ENCODE results near the gene PYGB.
"Not testable (repeated sequence)": the region's sequence is repeated elsewhere in the genome, so short reads cannot be mapped to it uniquely, and the experiment has no call there.

PYGB gene

DNA sequence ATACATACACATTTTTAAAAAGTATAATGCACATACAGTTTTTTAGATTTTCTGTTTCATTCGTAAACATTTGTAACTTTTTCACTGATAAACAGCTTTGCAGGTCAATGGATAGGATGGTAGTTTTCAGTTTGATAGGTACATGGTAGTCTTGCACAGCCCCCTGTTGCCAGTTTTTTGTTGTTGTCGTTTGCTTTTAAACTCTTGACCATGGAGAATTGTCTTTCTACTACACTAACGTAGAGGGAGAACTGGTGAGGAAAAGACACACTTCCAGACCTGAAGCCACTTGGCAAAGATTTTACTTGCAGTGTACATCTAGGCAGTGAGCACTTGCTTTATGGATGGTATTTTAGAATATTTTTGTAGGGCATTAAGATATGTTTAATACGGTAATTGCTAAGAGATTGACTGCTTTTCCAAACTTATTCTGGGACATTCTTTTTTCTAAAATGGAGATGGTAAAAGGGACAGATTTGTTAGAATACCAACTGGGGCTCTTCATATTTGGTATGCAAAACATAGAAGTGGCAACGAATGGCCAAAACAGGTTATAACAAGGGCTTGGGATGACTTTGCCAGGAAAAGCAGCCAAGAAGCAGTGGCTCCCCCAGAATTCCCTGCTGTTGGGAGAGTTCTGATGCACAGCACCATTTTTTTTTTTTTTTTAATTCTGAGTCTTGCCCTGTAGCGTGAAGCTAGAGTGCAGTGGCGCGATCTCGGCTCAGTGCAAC, 1.5 kb downstream of the PYGB start:
- peak in 1 of 2 donors; percentile 26 for DNase-seq

DNA sequence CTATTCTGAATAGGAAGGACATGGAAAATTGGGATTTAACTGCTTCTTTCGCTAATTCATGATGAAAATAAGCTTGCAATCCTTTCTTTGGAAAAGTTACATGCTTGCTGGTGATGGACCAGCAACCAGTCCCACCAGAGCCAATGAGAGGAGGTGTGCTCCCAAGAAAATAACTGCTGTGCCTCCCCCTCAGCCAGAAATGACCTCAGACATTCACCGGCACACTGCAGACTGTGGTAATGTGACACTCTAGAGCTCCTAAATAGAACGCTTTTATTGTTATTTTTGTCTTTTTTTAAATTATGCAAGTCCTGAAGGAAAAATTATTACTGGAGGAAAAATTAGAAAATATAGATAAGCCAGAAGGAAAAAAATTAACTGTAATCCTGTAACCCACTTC, 2.6 kb downstream of the PYGB start:
- DNase-seq = no peak

DNA sequence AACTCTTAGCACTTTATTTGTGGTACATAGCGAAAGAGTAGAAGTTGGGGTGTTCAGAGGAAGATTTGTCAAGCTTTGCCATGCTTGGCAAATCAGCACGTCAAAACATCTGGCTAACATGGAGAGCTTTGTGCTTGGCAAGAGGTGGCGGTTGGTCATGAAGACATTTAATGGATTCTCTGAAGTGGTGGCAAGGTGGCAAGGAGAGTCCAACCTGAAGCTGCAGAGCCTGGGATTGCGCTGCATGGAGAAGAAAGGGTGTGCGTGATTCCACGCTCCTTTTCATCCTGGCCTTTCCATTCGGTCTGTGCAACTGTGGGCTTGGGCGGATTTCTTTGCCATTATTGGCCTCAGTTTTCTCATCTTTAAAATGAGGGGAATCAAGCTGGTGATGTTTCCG, 3.1 kb downstream of the PYGB start:
- no peak for DNase-seq

DNA sequence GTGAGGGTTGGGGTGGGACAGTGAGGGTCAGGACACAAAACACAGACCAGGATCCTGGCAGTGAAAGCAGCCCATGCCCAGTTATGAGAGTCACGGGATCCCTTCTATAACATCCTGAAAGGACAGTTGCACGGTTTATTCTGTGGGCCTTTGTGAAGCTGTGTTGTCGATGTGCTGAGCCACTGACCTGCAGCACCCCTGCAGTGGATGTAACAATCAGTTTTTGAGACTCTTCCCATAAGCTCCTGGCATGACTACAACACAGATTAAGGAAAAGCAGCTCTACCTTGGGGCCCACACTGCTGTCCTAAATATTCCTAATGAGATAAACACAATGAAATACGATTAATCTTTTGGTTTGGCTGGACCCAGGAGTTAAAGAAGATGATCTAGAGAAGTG, 3.7 kb downstream of the PYGB start:
- DNase-seq = no peak

DNA sequence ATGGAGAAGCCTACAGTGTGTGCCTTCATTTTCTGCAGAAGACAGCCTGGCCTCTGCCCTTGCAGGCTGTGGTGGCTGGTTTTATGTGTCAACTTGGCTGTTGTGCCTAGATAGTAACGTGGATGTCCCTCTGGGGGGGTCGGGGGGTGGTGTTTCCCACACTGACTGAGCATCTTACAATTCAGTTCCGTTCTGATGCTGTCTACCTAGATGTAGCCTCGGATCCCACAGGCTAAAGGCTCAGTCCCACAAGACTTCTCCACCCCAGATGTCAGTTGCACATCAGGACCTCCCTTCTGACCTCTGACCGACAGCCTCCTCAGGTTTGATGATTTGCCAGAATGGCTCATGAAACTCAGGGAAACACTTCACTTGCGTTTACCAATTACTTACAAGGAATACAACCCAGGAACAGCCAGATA, 4.4 kb downstream of the PYGB start:
- no peak for DNase-seq

DNA sequence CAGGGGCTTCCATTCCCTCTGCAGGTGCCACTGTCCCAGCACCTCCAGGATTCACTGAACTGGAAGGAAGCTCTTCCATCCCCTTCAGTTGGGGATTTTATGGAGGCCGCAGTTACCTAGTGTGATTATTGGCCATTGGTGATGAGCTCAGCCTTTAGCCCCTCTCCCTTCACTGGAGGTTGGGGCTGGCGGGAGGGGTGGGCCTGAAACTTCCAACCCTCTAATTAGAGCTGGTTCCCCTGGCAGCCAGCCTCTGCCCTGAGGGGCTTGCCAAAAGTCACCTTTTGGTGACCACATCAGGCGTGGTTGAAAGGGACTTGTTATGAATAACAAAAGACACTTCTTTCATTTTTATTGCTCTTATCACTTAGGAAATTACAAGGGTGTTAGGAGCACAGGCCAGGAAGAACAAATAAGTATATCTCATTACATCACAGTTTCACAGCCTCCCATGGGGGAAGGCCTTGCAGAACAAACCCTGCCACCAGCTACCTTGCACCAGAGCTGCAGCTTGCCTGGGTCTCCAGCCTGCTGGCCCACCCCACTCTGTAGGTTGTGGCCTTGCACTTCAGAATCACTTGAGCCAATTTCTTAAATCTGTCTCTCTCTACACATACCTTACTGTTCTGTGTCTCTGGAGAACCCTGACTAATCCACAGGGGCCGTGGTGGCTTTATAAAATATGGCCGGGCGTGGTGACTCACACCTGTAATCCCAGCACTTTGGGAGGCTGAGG, 5.0 kb downstream of the PYGB start:
- DNase-seq = no peak

DNA sequence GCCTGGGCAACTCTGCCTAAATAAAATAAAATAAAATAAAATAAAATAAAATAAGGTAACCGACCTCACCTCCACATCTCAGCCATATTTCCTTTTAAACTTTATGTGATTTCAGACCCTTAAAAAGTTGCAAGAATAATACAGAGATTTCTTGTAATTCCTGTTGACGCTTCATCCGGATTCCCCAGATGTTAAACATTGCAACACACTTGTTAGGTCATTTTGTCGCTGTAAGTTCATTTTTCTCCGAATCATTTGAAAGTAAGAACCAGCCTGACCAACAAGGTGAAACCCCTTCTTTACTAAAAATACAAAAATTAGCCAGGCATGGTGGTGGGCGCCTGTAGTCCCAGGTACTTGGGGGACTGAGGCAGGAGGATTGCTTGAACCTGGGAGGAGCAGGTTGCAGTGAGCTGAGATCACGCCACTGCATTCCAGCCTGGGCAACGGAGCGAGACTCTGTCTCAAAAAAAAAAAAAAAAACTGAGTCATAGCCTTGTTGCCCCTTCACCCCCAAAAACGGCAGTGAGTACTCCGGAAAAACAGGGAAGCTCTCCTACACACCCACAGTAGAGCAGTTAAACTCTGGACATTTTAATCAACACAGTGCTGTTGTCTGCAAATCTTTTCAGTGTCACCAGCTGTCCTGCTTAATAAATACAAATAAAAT, 5.9 kb downstream of the PYGB start:
- no peak for DNase-seq

DNA sequence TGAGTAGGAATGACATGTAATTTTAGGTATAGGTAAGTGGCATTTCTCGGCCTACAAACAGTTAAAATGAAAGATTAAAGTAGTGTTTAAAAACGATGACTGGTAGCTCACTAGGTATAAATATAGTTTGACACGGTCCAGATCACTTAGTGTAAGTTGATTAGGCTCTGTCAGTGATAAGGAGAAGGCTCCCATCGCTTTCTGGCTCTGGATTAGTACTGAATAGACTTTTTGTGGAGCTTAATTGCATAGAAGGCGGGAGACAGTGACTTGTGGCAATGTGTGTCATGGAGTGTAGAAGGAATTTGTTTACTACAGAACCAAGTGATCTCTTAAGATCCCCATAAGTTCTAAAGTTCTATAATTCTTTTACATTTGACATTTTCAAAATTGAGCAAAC, 6.7 kb downstream of the PYGB start:
- no peak for DNase-seq

DNA sequence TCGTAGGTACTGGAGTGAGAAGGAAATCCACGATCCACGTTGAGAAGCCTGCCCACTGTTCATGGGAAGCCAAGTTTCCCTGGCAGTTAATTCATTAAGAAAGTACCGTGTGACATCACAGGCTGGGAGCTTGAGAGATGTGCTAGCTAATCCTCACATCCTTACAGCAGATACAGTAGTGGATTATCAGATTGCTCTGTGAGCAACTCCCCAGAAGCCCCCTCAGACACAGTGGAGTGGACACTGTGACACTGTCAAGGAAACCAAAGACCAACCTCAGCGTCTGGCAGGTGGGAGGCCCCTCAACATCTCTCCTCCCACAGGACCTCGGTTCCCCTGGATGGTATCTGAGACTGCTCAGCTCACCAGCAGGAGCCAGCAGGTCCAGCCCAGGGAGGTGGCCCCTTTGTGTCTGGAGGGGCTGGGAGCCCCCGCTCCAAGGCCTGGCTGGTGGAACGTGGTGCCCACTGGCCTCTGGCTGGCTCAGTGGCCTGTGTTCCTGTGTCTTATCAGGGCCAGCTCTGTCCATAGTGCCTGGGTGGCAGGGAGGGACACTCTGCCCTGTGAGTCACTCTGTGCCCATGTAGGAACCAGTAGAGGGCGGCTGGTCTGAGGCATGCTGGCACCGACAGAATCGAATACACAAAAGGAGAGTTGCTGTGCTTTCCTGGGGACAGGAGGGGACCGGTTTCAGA, 7.2 kb downstream of the PYGB start:
- DNase-seq = peak; percentile 36 to 56

DNA sequence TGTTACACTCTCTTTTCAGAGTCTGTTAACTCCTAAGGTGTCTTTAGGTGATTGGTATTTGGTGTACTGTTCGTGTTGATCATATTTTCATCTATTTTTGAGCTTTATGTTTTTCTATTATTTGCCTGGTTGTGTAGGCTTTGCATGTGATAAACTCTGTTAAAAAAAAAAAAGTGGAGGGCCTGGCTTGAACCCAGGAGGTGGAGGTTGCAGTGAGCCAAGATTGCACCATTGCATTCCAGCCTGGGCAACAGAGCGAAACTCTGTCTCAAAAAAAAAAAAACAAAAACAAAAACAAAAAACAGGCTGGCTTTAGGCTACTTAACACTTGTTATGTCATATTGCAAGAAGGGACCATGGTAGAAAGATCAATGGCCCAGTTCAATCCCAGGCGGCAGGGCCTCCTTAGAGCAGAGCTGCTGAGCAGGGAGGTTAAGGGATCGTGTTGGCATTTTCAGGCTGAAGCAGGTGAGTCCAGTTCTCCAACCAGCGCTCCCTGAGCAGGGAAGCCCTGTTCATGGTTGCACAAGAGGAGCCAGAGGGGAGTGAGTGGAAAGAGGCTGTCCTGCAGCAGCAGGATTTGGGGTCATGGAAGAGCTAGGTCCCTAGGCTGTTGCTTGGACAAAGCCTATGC, 8.5 kb downstream of the PYGB start:
- DNase-seq = no peak

DNA sequence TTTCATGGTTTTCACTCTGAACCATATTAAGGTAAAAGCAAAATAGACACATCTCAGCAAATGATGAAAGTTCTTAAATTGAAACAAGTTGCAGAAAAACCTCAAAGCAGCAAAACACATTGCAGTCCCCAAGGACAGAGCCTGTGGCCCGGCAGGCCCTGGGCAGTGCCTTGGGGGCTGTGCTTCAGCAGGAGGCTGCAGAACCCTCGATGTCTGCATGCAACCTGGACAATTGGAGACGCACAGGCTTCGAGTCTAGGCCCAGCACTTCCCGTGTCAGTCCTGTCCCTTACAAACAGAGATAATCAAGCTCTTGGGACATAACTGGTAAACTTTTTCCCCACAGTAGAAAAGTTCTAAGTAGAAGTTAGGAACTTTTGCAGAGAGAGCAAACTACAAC, 9.2 kb downstream of the PYGB start:
- DNase-seq = no peak

DNA sequence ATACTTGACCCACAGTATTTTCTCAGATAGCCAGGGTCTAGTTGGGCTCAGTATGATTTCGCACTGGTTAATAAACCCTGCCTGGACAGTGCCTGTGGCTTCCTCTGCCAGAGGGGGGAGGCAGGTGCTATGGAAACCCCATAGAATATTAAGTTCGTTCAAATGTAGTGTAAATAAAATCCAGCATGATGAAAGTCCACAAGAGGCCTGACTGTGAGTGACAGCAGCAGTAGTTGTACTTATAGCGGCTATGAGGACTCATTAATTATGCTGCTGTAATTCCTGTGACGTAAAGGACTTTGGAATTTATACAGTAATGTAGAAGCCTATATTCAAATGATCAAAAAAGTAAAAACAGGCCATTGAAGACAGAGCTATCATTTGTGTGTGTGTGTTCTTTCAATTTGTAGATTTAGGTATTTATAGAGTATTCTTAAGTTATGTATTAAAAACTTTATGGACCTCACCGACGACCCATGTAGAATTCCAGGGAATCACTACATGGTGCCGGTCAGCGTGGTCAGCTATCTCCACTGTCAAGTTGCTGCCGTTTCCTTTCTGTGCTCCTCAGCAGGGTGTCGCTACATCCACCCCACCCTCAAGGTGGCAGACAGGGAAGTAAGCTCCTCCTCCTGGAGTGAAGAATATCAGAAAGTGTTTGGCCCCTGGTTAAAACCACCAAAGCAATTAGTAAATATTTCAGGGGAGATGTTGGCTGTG, 10.0 kb downstream of the PYGB start:
- DNase-seq = no peak

DNA sequence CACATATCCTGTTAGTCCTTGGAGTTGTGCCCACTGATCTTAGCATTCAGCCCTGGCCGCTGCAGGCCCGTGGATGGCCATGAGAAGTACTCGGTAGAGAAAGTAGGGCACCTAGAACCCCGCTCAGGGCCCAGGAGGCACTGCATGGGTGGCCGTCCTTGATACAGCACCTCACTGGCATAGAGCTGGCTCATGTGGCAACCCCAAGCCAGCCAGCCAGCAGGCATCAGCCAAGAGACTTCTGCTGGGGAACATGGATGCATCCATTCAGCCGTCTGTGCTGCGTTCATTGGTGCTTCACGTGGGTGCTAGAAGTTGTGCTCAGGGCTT, 10.6 kb downstream of the PYGB start:
- no peak for DNase-seq

DNA sequence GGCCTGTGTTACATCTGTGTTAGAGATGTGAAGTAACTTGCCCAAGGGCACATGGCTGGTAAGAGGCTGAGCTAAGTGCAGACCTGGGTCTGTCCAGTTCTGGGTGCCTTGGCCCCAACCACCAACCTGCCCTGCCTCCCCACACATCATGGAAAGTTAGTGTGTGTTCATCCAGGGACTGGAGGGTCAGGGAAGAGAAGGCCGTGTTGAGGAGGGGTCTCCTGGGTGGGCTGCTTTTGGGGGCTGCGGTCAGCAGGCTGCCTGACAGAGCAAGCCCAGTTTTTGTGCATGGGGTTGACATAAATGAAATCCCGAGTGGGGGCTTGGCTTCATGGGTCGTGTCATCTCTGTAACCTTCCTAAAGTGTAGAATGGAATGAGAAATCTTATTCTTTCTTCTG, 10.9 kb downstream of the PYGB start:
- no peak for DNase-seq

DNA sequence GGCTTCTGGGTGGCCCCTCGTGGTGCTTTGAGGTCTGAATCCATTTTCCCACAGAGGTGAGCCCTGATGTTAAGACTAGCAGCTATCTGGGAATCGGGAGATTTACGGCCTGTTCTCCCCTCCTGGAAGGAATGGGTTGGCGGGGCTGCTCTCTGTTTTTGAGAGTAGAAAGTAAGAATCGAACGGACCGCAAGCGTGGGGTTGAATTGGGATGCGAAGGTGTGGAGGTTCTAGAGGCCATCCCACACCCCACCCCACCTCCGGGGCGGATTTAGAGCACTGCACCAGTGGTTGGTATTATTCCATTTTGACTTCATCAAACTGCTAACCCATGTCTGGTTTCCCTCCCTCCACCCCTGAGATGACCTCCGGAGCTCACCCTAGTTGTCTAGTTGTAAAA, 11.5 kb downstream of the PYGB start:
- DNase-seq = no peak

DNA sequence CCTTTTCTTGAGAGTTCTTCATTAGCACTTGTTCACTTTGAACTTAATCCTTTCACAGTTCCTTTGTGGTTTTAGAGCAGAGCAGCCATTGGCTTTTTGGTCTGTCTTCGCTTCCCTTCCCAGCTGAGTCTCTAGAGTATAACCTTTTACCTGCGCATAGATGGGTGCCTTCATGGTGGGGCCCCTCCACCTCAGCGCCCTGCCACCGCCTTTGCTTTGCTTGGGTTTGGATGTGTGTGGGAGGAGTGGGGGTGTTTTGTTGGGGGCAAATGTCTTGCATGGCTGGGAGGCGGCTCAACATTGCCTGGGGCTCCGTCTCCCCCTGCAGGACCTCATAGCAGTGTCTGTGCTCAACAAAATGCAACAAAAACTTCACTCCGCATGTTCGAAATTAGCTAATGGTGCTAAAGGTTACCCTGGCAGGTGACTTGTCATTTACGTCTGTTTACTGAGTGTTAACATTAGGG, 11.9 kb downstream of the PYGB start:
- no peak for DNase-seq

DNA sequence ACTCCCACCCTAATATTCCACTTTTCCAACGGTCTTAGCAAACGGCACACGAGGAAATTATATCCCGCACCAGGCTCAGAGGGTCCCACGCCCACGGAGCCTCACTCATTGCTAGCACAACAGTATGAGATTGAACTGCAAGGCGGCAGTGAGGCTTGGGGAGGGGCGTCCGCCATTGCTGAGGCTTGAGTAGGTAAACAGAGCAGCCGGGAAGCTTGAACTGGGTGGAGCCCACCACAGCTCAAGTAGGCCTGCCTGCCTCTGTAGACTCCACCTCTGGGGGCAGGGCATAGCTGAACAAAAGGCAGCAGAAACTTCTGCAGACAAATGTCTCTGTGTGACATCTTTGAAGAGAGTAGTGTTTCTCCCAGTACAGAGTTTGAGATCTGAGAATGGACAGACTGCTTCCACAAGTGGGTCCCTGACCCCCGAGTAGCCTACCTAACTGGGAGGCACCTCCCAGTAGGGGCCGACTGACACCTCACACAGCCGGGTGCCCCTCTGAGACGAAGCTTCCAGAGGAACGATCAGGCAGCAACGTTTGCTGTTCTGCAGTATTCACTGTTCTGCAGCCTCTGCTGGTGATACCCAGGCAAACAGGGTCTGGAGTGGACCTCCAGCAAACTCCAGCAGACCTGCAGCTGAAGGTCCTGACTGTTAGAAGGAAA, 13.0 kb downstream of the PYGB start:
- not testable (repeated sequence) for DNase-seq

DNA sequence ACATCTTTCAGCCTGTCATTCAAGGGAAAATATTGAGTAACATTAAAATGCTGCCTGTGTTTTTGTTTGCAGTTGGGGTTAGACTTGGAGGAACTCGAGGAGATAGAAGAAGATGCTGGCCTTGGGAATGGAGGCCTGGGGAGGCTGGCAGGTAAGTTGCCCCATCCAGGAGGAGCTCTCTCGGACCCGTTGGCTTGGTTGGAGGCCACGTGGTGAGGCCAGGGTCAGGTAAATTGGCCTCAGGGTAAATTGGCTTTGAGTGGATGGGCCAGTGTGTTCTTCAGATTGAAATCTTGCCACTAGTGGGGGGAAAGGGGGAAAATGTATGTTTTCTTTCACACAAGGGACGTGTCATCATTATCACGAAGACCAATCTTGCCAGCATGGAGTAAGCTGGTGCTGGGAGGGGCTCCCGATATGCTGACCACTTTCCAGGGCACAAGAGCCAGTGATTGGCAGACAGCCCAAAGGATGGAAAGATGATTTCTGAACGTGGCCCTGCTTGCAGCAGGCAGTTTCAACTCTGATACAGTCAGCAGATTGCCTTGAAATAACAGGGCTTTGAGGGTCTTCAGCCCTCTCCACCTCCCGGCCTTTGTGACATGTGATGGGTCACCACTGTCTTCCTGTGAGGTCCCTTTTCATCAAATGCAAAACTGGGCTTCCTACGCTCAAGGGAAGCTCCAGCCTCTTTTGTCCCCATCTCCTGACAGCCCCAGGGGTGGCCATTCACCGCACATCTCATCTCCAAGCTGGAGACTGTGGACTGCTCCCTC, 21.4 kb downstream of the PYGB start:
- DNase-seq = no peak

DNA sequence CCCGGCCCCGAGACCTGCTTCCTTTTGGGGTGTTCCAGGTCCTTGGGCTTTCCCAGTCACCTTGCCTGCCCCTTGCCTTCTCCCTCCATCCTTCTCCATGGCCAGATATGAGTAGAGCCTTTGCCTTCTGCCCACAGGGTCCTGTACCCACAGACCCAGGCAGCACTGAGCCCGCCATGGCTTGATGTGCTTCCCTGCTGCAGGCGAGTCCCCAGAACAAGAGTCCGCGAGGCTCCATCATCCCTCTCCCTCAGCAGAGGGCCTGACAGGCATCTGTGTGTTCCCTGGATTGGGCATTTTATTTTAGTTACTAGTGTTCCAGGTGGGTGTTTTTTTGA, 21.9 kb downstream of the PYGB start:
- no peak for DNase-seq

DNA sequence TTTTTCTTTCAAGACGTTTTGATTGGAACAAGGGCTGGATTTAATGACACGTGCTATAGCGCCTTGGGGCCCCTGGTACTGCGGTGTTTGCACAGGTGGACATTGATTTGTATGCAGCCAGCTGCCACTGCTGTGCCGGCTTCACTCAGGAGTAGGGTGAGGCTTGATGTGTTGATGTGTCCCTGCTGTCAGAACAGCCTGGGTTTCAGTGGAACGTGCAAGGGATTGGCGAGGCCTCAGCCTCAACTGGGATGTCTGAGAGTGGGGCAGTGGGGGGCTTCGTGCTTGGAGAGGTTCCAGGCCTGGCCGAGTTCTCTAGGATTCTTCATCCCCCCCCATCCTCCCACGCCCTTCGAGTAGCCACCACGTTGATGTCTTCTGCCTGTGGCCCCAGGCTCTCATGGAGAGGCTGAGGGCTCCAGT, 23.0 kb downstream of the PYGB start:
- no peak for DNase-seq
